ENCODE results near the gene TAF12.
"Not testable (repeated sequence)": the region's sequence is repeated elsewhere in the genome, so short reads cannot be mapped to it uniquely, and the experiment has no call there.

TAF12 gene

GRCh38 chr1:28578696-28579218 is 64.1 kb downstream of the TAF12 start:
- no peak overlapping the region for H3K4me3 ChIP-seq (ENCODE audit: low read depth, low read length)
- no peak for DNase-seq (ENCODE audit: low read depth)
- TF ChIP-seq CTCF (IDR thresholded peaks at IDR 0.05; ENCODE audit: insufficient read depth, low read depth, low read length, missing control alignments), result no peak

GRCh38 chr1:28577738-28578536 is 64.9 kb downstream of the TAF12 start:
- TF ChIP-seq CTCF (IDR thresholded peaks at IDR 0.05; ENCODE audit: insufficient read depth, low read depth, low read length, missing control alignments), result no peak
- no peak overlapping the region for H3K4me3 ChIP-seq (ENCODE audit: low read depth, low read length)

GRCh38 chr1:28577052-28577678 is 65.7 kb downstream of the TAF12 start:
- peak; percentile 62 for DNase-seq (ENCODE audit: low read depth)
- TF ChIP-seq CTCF (IDR thresholded peaks at IDR 0.05; ENCODE audit: insufficient read depth, low read depth, low read length, missing control alignments), result no peak
- H3K4me3 ChIP-seq (ENCODE audit: low read depth, low read length), result no peak overlapping the region

More at GRCh38 chr1:28577738-28578536, 64.9 kb downstream of the TAF12 start:
- DNase-seq (ENCODE audit: low read depth), result peak; percentile 43

- no peak for DNase-seq (ENCODE audit: low read depth)
- no peak for TF ChIP-seq CTCF (IDR thresholded peaks at IDR 0.05; ENCODE audit: insufficient read depth, low read depth, low read length, missing control alignments)
- H3K4me3 ChIP-seq (ENCODE audit: low read depth, low read length), result no peak overlapping the region
These were observed 69.3 kb downstream of the TAF12 start for GRCh38 chr1:28573564-28573963.

- H3K4me3 ChIP-seq (ENCODE audit: low read depth, low read length); DNase-seq (ENCODE audit: low read depth): not testable (repeated sequence)
These were observed 70.0 kb downstream of the TAF12 start for GRCh38 chr1:28572891-28573290.

GRCh38 chr1:28571911-28572310 is 71.0 kb downstream of the TAF12 start:
- DNase-seq (ENCODE audit: low read depth), result no peak
- H3K4me3 ChIP-seq (ENCODE audit: low read depth, low read length), result no peak overlapping the region
- no peak for TF ChIP-seq CTCF (IDR thresholded peaks at IDR 0.05; ENCODE audit: insufficient read depth, low read depth, low read length, missing control alignments)

GRCh38 chr1:28566931-28567330 is 75.9 kb downstream of the TAF12 start:
- TF ChIP-seq CTCF (IDR thresholded peaks at IDR 0.05; ENCODE audit: insufficient read depth, low read depth, low read length, missing control alignments), result no peak
- DNase-seq (ENCODE audit: low read depth), result no peak
- no peak overlapping the region for H3K4me3 ChIP-seq (ENCODE audit: low read depth, low read length)
